ENCODE data around the gene ITFG1. TPM values are rescaled to one million over a fixed set of nuclear protein-coding genes. Genes with fewer than 3 reads are reported as not detected.

ITFG1 gene
- total RNA-seq, 1 experiment from 2014 or later: 65.5 TPM

GRCh38 chr16:47386201-47386718 lies 74.6 kb downstream of the ITFG1 start:
- TF ChIP-seq CTCF (IDR thresholded peaks at IDR 0.05; ENCODE audit: unreplicated experiment): no peak
- no peak overlapping the region for H3K4me3 Mint-ChIP-seq (ENCODE audit: low read depth, unreplicated experiment)
- no peaks in the 10 kb centered on the region for H3K4me1 Mint-ChIP-seq (ENCODE audit: low read depth, unreplicated experiment)
- peaks cover 5% of the 10 kb centered on the region for H3K36me3 Mint-ChIP-seq (ENCODE audit: insufficient read depth, unreplicated experiment)
- CTCF ChIA-PET: no interaction called here
- no peak overlapping the region for H3K27ac Mint-ChIP-seq (ENCODE audit: unreplicated experiment)
- DNase-seq: no peak
- no peaks in the 10 kb centered on the region for H3K9me3 Mint-ChIP-seq (ENCODE audit: low read depth, unreplicated experiment)
- no peaks in the 10 kb centered on the region for H3K27me3 Mint-ChIP-seq (ENCODE audit: unreplicated experiment)
- intact Hi-C loops (cut with micrococcal nuclease; ENCODE audit: unreplicated experiment): no loop called here
- BruUV-seq (replicated peaks): no TSS peak

GRCh38 chr16:47382362-47382761 lies 78.5 kb downstream of the ITFG1 start:
- Mint-ChIP-seq H3K27ac (ENCODE audit: unreplicated experiment) (no peak overlapping the region), H3K27me3 (ENCODE audit: unreplicated experiment) (no peaks in the 10 kb centered on the region), H3K36me3 (ENCODE audit: insufficient read depth, unreplicated experiment) (peaks cover 1% of the 10 kb centered on the region), H3K4me1 (ENCODE audit: low read depth, unreplicated experiment) (peaks cover 5% of the 10 kb centered on the region), H3K9me3 (ENCODE audit: low read depth, unreplicated experiment) (no peaks in the 10 kb centered on the region), H3K4me3 (ENCODE audit: low read depth, unreplicated experiment) (no peak overlapping the region)
- DNase-seq: no peak
- no peak for TF ChIP-seq CTCF (IDR thresholded peaks at IDR 0.05; ENCODE audit: unreplicated experiment)
- intact Hi-C loops (cut with micrococcal nuclease; ENCODE audit: unreplicated experiment): no loop called here
- CTCF ChIA-PET: no interaction called here
- no TSS peak for BruUV-seq (replicated peaks)

GRCh38 chr16:47377154-47377553 lies 83.7 kb downstream of the ITFG1 start:
- BruUV-seq (replicated peaks): no TSS peak
- intact Hi-C loops (cut with micrococcal nuclease; ENCODE audit: unreplicated experiment): no loop called here
- DNase-seq: no peak
- Mint-ChIP-seq H3K9me3 (ENCODE audit: low read depth, unreplicated experiment) (no peaks in the 10 kb centered on the region), H3K36me3 (ENCODE audit: insufficient read depth, unreplicated experiment) (no peaks in the 10 kb centered on the region), H3K27me3 (ENCODE audit: unreplicated experiment) (no peaks in the 10 kb centered on the region), H3K27ac (ENCODE audit: unreplicated experiment) (peak overlapping the region; percentile 24), H3K4me1 (ENCODE audit: low read depth, unreplicated experiment) (peaks cover 8% of the 10 kb centered on the region), H3K4me3 (ENCODE audit: low read depth, unreplicated experiment) (no peak overlapping the region)
- no peak for TF ChIP-seq CTCF (IDR thresholded peaks at IDR 0.05; ENCODE audit: unreplicated experiment)
- CTCF ChIA-PET: no interaction called here

- intact Hi-C loops (cut with micrococcal nuclease; ENCODE audit: unreplicated experiment): no loop called here
- Mint-ChIP-seq H3K27ac (ENCODE audit: unreplicated experiment) (no peak overlapping the region), H3K4me1 (ENCODE audit: low read depth, unreplicated experiment) (peaks cover 8% of the 10 kb centered on the region), H3K36me3 (ENCODE audit: insufficient read depth, unreplicated experiment) (no peaks in the 10 kb centered on the region), H3K4me3 (ENCODE audit: low read depth, unreplicated experiment) (no peak overlapping the region), H3K9me3 (ENCODE audit: low read depth, unreplicated experiment) (no peaks in the 10 kb centered on the region), H3K27me3 (ENCODE audit: unreplicated experiment) (no peaks in the 10 kb centered on the region)
- no peak for DNase-seq
- no peak for TF ChIP-seq CTCF (IDR thresholded peaks at IDR 0.05; ENCODE audit: unreplicated experiment)
- BruUV-seq (replicated peaks): no TSS peak
- CTCF ChIA-PET: no interaction called here
These were observed 85.4 kb downstream of the ITFG1 start for GRCh38 chr16:47375423-47375822.
